CD4-positive, alpha-beta T cell (primary cell): ENCODE data around the gene ETNK2. TPM values are rescaled to one million over a fixed set of nuclear protein-coding genes. Genes with fewer than 3 reads are reported as not detected.
A peak's percentile ranks its signal among the peaks of the same experiment; 100 is the strongest.

ENCODE experiments used
- ATAC-seq: fragments of 200-7000 bp; cut with Tn5 transposase; one replicate; pipeline ENCODE4 v1.10.0; 2022; ENCODE audit warnings: mild to moderate bottlenecking; ENCODE audit not compliant: poor library complexity
- CTCF ChIA-PET: fragments of 350-600 bp; sonication (Branson Sonifier 250); formaldehyde crosslinking; loops from one replicate; lab custom pipeline; 2021; ENCODE audit warnings: antibody characterized with exemption, inconsistent platforms; lab: Charles Lee
- POLR2A ChIA-PET: fragments of 350-600 bp; sonication (Branson Sonifier 250); formaldehyde crosslinking; loops from one replicate; lab custom pipeline; 2021; ENCODE audit warnings: antibody characterized with exemption, inconsistent platforms; lab: Charles Lee
- DNase-seq, 14 experiments: peaks; one replicate each; pipeline ENCODE4 v3.0.0-alpha.2; 2013 to 2020; ENCODE audit warnings: mixed read lengths in 2 of 14
- H3K27ac ChIP-seq, 2 donors: one replicate each; pipeline versions ENCODE4 v1.5.1 to v1.7.0; 2013; ENCODE audit warnings: low read length in 2 of 2, low read depth in 1 of 2, mild to moderate bottlenecking in 1 of 2
- H3K27me3 ChIP-seq, 2 experiments: 1 replicate in 1 of 2; 2 replicates in 1 of 2; pipeline versions ENCODE4 v1.6.1 to v1.7.0; 2013; ENCODE audit warnings: low read length in 2 of 2, control low read depth in 1 of 2, mild to moderate bottlenecking in 1 of 2, moderate library complexity in 1 of 2; ENCODE audit not compliant: insufficient read depth in 2 of 2, control insufficient read depth in 1 of 2
- H3K36me3 ChIP-seq: one replicate; pipeline ENCODE4 v1.6.1; 2013; ENCODE audit warnings: low read length, control low read depth; ENCODE audit not compliant: insufficient read depth
- H3K4me1 ChIP-seq: one replicate; pipeline ENCODE4 v1.6.1; 2013; ENCODE audit warnings: low read length, control low read depth; ENCODE audit not compliant: insufficient read depth
- H3K4me3 ChIP-seq: one replicate; pipeline ENCODE4 v1.5.1; 2013; ENCODE audit warnings: mild to moderate bottlenecking, low read length, moderate library complexity
- H3K9me3 ChIP-seq, 2 experiments: 1 replicate in 1 of 2; 2 replicates in 1 of 2; pipeline versions ENCODE4 v1.6.1 to v1.7.0; 2013; ENCODE audit warnings: low read length in 2 of 2, mild to moderate bottlenecking in 2 of 2, control low read depth in 1 of 2, moderate library complexity in 1 of 2; ENCODE audit not compliant: control insufficient read depth in 1 of 2, insufficient read depth in 1 of 2
- H3K27ac Mint-ChIP-seq: one replicate; pipeline ENCODE4 v1.8.0; 2020; ENCODE audit warnings: mixed read lengths
- H3K27me3 Mint-ChIP-seq: one replicate; pipeline ENCODE4 v1.8.0; 2021; ENCODE audit warnings: mixed read lengths
- H3K36me3 Mint-ChIP-seq: one replicate; pipeline ENCODE4 v1.8.0; 2021; ENCODE audit warnings: low read depth, mixed read lengths
- H3K4me1 Mint-ChIP-seq: one replicate; pipeline ENCODE4 v1.8.0; 2021; ENCODE audit warnings: low read depth, mixed read lengths
- H3K4me3 Mint-ChIP-seq: one replicate; pipeline ENCODE4 v1.8.0; 2020; ENCODE audit warnings: mild to moderate bottlenecking, mixed read lengths
- H3K9me3 Mint-ChIP-seq: one replicate; pipeline ENCODE4 v1.8.0; 2020; ENCODE audit warnings: mixed read lengths
- intact Hi-C, 2 experiments: fragments of 100-400 bp; cut with DNase I in 1 of 2; cut with micrococcal nuclease in 1 of 2; formaldehyde crosslinking; loops; one replicate each; pipeline versions ENCODE4 v1.15.1 to v1.9.0; 2023 to 2025; cut with DNase I, micrococcal nuclease
- total RNA-seq, 174 experiments: library from RNA in 2 of 174; stranded (reverse) in 2 of 174; gene quantifications; one replicate each; pipeline ENCODE4 v1.2.3 and lab custom pipeline; 2021 to 2026
- TF ChIP-seq, protein P1 (sequence below): fragments of 200-600 bp; IDR thresholded peaks from one replicate; pipeline ENCODE4 v1.8.0; 2022; ENCODE audit warnings: antibody characterized with exemption, mild to moderate bottlenecking

Gene ETNK2
- total RNA-seq, 2 experiments from 2014 or later, result 11.7 to 12.9 TPM

DNA sequence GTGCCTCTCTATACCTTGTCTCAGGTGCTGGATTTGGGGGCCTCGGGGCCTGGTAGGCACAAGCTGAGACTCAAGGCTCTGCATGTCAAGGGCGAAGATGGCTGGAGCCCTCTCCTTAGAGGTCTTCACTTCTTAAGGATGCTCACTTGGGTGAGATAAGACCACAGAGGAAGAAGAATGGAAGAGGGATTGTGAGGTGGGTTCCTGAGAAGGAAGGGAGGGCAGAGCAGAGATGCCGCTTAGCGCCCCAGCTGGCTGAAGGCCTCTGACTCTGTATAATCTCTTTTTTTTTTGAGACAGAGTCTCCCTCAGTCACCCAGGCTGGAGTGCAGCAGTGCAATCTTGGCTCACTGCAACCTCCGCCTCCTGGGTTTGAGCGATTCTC is 46.7 kb downstream of the ETNK2 start:
- DNase-seq, result no peak
- H3K9me3 Mint-ChIP-seq, result no peaks in the 10 kb centered on the region
- H3K27me3 Mint-ChIP-seq, result peaks cover 6% of the 10 kb centered on the region
- H3K4me1 ChIP-seq, result peaks cover 43% of the 10 kb centered on the region
- H3K4me3 Mint-ChIP-seq, result no peak overlapping the region
- ChIA-PET POLR2A (no interaction called here), CTCF (no interaction called here)
- intact Hi-C loops, result no loop called here
- H3K27me3 ChIP-seq, result no peaks in the 10 kb centered on the region
- no peak overlapping the region for H3K4me3 ChIP-seq
- H3K9me3 ChIP-seq, result no peaks in the 10 kb centered on the region
- peak overlapping the region in 1 of 2 donors; percentile 83 for H3K27ac ChIP-seq
- ATAC-seq, result no peak
- TF ChIP-seq, protein P1, sequence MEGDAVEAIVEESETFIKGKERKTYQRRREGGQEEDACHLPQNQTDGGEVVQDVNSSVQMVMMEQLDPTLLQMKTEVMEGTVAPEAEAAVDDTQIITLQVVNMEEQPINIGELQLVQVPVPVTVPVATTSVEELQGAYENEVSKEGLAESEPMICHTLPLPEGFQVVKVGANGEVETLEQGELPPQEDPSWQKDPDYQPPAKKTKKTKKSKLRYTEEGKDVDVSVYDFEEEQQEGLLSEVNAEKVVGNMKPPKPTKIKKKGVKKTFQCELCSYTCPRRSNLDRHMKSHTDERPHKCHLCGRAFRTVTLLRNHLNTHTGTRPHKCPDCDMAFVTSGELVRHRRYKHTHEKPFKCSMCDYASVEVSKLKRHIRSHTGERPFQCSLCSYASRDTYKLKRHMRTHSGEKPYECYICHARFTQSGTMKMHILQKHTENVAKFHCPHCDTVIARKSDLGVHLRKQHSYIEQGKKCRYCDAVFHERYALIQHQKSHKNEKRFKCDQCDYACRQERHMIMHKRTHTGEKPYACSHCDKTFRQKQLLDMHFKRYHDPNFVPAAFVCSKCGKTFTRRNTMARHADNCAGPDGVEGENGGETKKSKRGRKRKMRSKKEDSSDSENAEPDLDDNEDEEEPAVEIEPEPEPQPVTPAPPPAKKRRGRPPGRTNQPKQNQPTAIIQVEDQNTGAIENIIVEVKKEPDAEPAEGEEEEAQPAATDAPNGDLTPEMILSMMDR, result no peak
- H3K36me3 ChIP-seq, result no peaks in the 10 kb centered on the region
- H3K4me1 Mint-ChIP-seq, result peaks cover 25% of the 10 kb centered on the region
- H3K27ac Mint-ChIP-seq, result peak overlapping the region; percentile 69
- H3K36me3 Mint-ChIP-seq, result no peaks in the 10 kb centered on the region

DNA sequence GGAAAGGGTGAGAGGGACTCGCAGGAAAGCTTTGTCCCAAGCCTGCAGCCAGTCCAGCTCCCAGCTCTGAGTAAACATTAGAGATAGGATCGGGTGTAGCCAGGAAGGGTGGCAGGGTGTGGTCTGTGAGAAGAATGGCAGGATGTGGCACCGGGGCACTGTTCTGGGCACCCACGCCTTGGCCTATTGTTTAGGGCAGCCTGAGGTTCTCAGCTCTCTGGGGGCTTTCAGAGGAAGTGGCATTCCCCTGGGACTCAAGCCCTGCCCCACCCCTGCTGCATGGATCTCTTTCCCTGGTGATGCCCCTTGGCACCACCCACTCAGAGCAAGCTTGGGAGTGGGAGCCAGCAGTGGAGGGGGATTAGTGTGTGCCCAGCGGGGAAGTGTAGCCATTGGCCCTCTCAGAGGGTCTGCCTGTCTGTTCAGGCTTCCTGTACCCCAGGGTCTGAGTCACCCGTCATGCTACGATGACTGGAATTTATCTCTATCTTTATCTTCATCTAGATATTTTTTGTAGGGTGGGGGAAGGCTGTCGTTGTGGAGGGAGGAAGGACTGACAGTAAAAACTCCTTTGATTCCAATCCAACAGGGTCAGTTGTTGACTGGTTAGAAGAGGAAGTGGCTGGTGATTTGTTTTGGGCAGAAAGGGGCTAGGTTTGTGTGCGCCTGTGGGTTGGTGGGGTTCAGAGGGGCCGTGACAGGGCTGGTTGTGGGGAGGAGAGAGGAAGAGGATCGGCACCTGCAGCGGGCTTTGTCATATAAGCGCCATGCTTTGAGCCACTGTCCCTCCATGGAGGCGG is 47.3 kb downstream of the ETNK2 start:
- H3K27me3 Mint-ChIP-seq, result peaks cover 6% of the 10 kb centered on the region
- Histone ChIP-seq H3K4me3 (no peak overlapping the region), H3K4me1 (peaks cover 43% of the 10 kb centered on the region), H3K9me3 (no peaks in the 10 kb centered on the region), H3K27me3 (no peaks in the 10 kb centered on the region), H3K27ac (peak overlapping the region in 1 of 2 donors; percentile 83), H3K36me3 (no peaks in the 10 kb centered on the region)
- no peaks in the 10 kb centered on the region for H3K9me3 Mint-ChIP-seq
- intact Hi-C loops, result no loop called here
- ATAC-seq, result peak; percentile 52
- peaks cover 25% of the 10 kb centered on the region for H3K4me1 Mint-ChIP-seq
- ChIA-PET POLR2A (no interaction called here), CTCF (no interaction called here)
- peak overlapping the region; percentile 69 for H3K27ac Mint-ChIP-seq
- DNase-seq, result peak in 3 of 14 experiments; percentile 34 to 67 (median 40)
- no peak overlapping the region for H3K4me3 Mint-ChIP-seq
- TF ChIP-seq, protein P1, result no peak
- H3K36me3 Mint-ChIP-seq, result no peaks in the 10 kb centered on the region

DNA sequence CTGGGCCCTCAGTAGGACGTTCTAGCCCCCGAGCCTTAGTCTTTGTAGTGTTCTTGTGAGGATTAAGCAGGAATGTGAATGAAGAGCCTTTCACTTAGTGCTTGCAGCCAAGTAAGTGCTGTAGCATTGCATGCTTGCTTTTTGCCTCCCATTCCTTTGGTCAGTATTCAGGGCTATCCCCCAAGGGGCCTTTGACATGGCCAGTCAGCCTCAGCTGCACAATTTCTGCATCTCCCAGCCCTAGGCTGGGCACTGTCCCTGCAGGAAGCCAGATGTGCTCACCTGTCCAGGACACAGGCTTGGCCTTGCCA is 48.5 kb downstream of the ETNK2 start:
- intact Hi-C loops, result no loop called here
- no peak for DNase-seq
- Histone ChIP-seq H3K36me3 (no peaks in the 10 kb centered on the region), H3K4me1 (peaks cover 43% of the 10 kb centered on the region), H3K27ac (peak overlapping the region in 1 of 2 donors; percentile 83), H3K27me3 (no peaks in the 10 kb centered on the region), H3K9me3 (no peaks in the 10 kb centered on the region), H3K4me3 (no peak overlapping the region)
- TF ChIP-seq, protein P1, result no peak
- Mint-ChIP-seq H3K9me3 (no peaks in the 10 kb centered on the region), H3K36me3 (no peaks in the 10 kb centered on the region), H3K27ac (peak overlapping the region; percentile 73), H3K27me3 (peaks cover 6% of the 10 kb centered on the region), H3K4me1 (peaks cover 25% of the 10 kb centered on the region), H3K4me3 (no peak overlapping the region)
- CTCF ChIA-PET, result no interaction called here
- no peak for ATAC-seq
- POLR2A ChIA-PET, result no interaction called here
